ENCODE results near the gene HNRNPD. TPM values are rescaled to one million over a fixed set of nuclear protein-coding genes. Genes with fewer than 3 reads are reported as not detected.

The HNRNPD gene
- total and polyA plus RNA-seq, 2 of the 8 experiments (the other 6 are each of a cell fraction or from before 2014, with no cell fraction given) = 118 to 646 TPM

- TF ChIP-seq EP300 (IDR thresholded peaks at IDR 0.05; ENCODE audit: borderline replicate concordance in 1 of 2, low read depth in 2 of 2, low read length in 2 of 2) (no peak), CHD2 (IDR thresholded peaks at IDR 0.05; ENCODE audit: low read length) (no peak), USF2 (IDR thresholded peaks at IDR 0.05; ENCODE audit: low read length) (no peak), SIX5 (IDR thresholded peaks at IDR 0.05; ENCODE audit: low read depth, low read length) (no peak), TBP (IDR thresholded peaks at IDR 0.05; ENCODE audit: low read depth, low read length) (no peak), CTBP2 (IDR thresholded peaks at IDR 0.05; ENCODE audit: borderline replicate concordance, insufficient read depth, insufficient read length, low read length) (no peak), KDM1A (IDR thresholded peaks at IDR 0.05; ENCODE audit: borderline replicate concordance, low read length) (no peak), HDAC2 (IDR thresholded peaks at IDR 0.05; ENCODE audit: borderline replicate concordance in 1 of 2, low read depth in 2 of 2, low read length in 2 of 2) (no peak), BCL11A (IDR thresholded peaks at IDR 0.05; ENCODE audit: low read depth in 2 of 2, low read length in 2 of 2) (no peak)
Observed at GRCh38 chr4:82380831-82381230, 7.0 kb upstream of the HNRNPD start (continued).

Data from H1 (cell line).